ENCODE results near the gene COL8A2.

GRCh38 chr1:36088265-36088576, 36.8 kb downstream of the COL8A2 start:
- no peak for TF ChIP-seq ZBTB1 (tag by site-specific recombination; IDR thresholded peaks at IDR 0.05)
- no peak for TF ChIP-seq ZNF585B (tag by site-specific recombination; IDR thresholded peaks at IDR 0.05)
- TF ChIP-seq CTCF (tag by site-specific recombination; IDR thresholded peaks at IDR 0.05), result no peak
- TF ChIP-seq ZNF501 (tag by site-specific recombination; IDR thresholded peaks at IDR 0.05), result no peak
- no peak for TF ChIP-seq ZNF785 (tag by site-specific recombination; IDR thresholded peaks at IDR 0.05)
- no peak for TF ChIP-seq REST (tag by site-specific recombination; IDR thresholded peaks at IDR 0.05)
- TF ChIP-seq KLF16 (tag by site-specific recombination; IDR thresholded peaks at IDR 0.05), result no peak
- no peak for TF ChIP-seq ZNF155 (tag by site-specific recombination; IDR thresholded peaks at IDR 0.05)
